ENCODE data around the gene DCPS.
"Not testable (repeated sequence)": the region's sequence is repeated elsewhere in the genome, so short reads cannot be mapped to it uniquely, and the experiment has no call there.

DCPS gene

GRCh38 chr11:126303623-126304456 is at the start of gene DCPS:
DCPS (plus strand) TSS chr11:126304060; CDS start chr11:126304081, 21 bp downstream.
- Histone ChIP-seq H3K4me1 (ENCODE audit: control insufficient read depth in 1 of 2, insufficient read depth in 2 of 2, low read length in 2 of 2) (peaks cover 7 to 9% of the 10 kb centered on the region in 2 donors), H3K27me3 (ENCODE audit: control insufficient read depth in 1 of 2, insufficient read depth in 2 of 2, low read length in 2 of 2) (no peaks in the 10 kb centered on the region), H3K9me3 (ENCODE audit: control insufficient read depth in 1 of 2, low read length in 2 of 2) (no peaks in the 10 kb centered on the region), H3K4me3 (ENCODE audit: low read depth in 1 of 2, low read length in 2 of 2) (peak within 1 kb of the TSS; percentile 94 to 98), H3K27ac (ENCODE audit: low read depth, low read length) (peak within 1 kb of the TSS; percentile 72), H3K9ac (ENCODE audit: low read depth in 1 of 2, low read length in 2 of 2) (peak within 1 kb of the TSS; percentile 68 to 95), H3K36me3 (ENCODE audit: control insufficient read depth in 1 of 2, insufficient read depth in 2 of 2, low read length in 2 of 2) (peaks cover 0 to 8% of the 10 kb centered on the region in 2 donors)

- Histone ChIP-seq H3K36me3 (ENCODE audit: control insufficient read depth in 1 of 2, insufficient read depth in 2 of 2, low read length in 2 of 2) (peaks cover 29 to 51% of the 10 kb centered on the region in 2 donors), H3K27ac (ENCODE audit: low read depth, low read length) (no peak overlapping the region), H3K4me1 (ENCODE audit: control insufficient read depth in 1 of 2, insufficient read depth in 2 of 2, low read length in 2 of 2) (no peaks in the 10 kb centered on the region), H3K9me3 (ENCODE audit: control insufficient read depth in 1 of 2, low read length in 2 of 2) (no peaks in the 10 kb centered on the region), H3K27me3 (ENCODE audit: control insufficient read depth in 1 of 2, insufficient read depth in 2 of 2, low read length in 2 of 2) (no peaks in the 10 kb centered on the region), H3K9ac (ENCODE audit: low read depth in 1 of 2, low read length in 2 of 2) (no peak overlapping the region), H3K4me3 (ENCODE audit: low read depth in 1 of 2, low read length in 2 of 2) (no peak overlapping the region)
Observed at GRCh38 chr11:126254819-126255218, 49.0 kb upstream of the DCPS start.

GRCh38 chr11:126255507-126255906 is 48.4 kb upstream of the DCPS start:
- not testable (repeated sequence) for H3K27me3 ChIP-seq (ENCODE audit: control insufficient read depth in 1 of 2, insufficient read depth in 2 of 2, low read length in 2 of 2); H3K4me3 ChIP-seq (ENCODE audit: low read depth in 1 of 2, low read length in 2 of 2); H3K9me3 ChIP-seq (ENCODE audit: control insufficient read depth in 1 of 2, low read length in 2 of 2); H3K27ac ChIP-seq (ENCODE audit: low read depth, low read length); H3K9ac ChIP-seq (ENCODE audit: low read depth in 1 of 2, low read length in 2 of 2); H3K4me1 ChIP-seq (ENCODE audit: control insufficient read depth in 1 of 2, insufficient read depth in 2 of 2, low read length in 2 of 2)
- H3K36me3 ChIP-seq (ENCODE audit: control insufficient read depth in 1 of 2, insufficient read depth in 2 of 2, low read length in 2 of 2) = peaks cover 29 to 51% of the 10 kb centered on the region in 2 donors

- no peak overlapping the region for H3K27ac ChIP-seq (ENCODE audit: low read depth, low read length)
- no peak overlapping the region for H3K4me3 ChIP-seq (ENCODE audit: low read depth in 1 of 2, low read length in 2 of 2)
- H3K9me3 ChIP-seq (ENCODE audit: control insufficient read depth in 1 of 2, low read length in 2 of 2) = no peaks in the 10 kb centered on the region
- H3K9ac ChIP-seq (ENCODE audit: low read depth in 1 of 2, low read length in 2 of 2) = no peak overlapping the region
- H3K27me3 ChIP-seq (ENCODE audit: control insufficient read depth in 1 of 2, insufficient read depth in 2 of 2, low read length in 2 of 2) = no peaks in the 10 kb centered on the region
- peaks cover 30 to 58% of the 10 kb centered on the region in 2 donors for H3K36me3 ChIP-seq (ENCODE audit: control insufficient read depth in 1 of 2, insufficient read depth in 2 of 2, low read length in 2 of 2)
- no peaks in the 10 kb centered on the region for H3K4me1 ChIP-seq (ENCODE audit: control insufficient read depth in 1 of 2, insufficient read depth in 2 of 2, low read length in 2 of 2)
Observed at GRCh38 chr11:126256216-126256615, 47.6 kb upstream of the DCPS start.

GRCh38 chr11:126257144-126257543 is 46.7 kb upstream of the DCPS start:
- H3K27ac ChIP-seq (ENCODE audit: low read depth, low read length) = no peak overlapping the region
- H3K36me3 ChIP-seq (ENCODE audit: control insufficient read depth in 1 of 2, insufficient read depth in 2 of 2, low read length in 2 of 2) = peaks cover 30 to 65% of the 10 kb centered on the region in 2 donors

GRCh38 chr11:126257764-126258163 is 46.1 kb upstream of the DCPS start:
- Histone ChIP-seq H3K27me3 (ENCODE audit: control insufficient read depth in 1 of 2, insufficient read depth in 2 of 2, low read length in 2 of 2) (no peaks in the 10 kb centered on the region), H3K9ac (ENCODE audit: low read depth in 1 of 2, low read length in 2 of 2) (no peak overlapping the region), H3K4me3 (ENCODE audit: low read depth in 1 of 2, low read length in 2 of 2) (no peak overlapping the region), H3K4me1 (ENCODE audit: control insufficient read depth in 1 of 2, insufficient read depth in 2 of 2, low read length in 2 of 2) (no peaks in the 10 kb centered on the region), H3K27ac (ENCODE audit: low read depth, low read length) (no peak overlapping the region), H3K9me3 (ENCODE audit: control insufficient read depth in 1 of 2, low read length in 2 of 2) (no peaks in the 10 kb centered on the region), H3K36me3 (ENCODE audit: control insufficient read depth in 1 of 2, insufficient read depth in 2 of 2, low read length in 2 of 2) (peaks cover 31 to 66% of the 10 kb centered on the region in 2 donors)

More at GRCh38 chr11:126257144-126257543, 46.7 kb upstream of the DCPS start:
- Histone ChIP-seq H3K4me1 (ENCODE audit: control insufficient read depth in 1 of 2, insufficient read depth in 2 of 2, low read length in 2 of 2) (no peaks in the 10 kb centered on the region), H3K9me3 (ENCODE audit: control insufficient read depth in 1 of 2, low read length in 2 of 2) (no peaks in the 10 kb centered on the region), H3K9ac (ENCODE audit: low read depth in 1 of 2, low read length in 2 of 2) (no peak overlapping the region), H3K4me3 (ENCODE audit: low read depth in 1 of 2, low read length in 2 of 2) (no peak overlapping the region), H3K27me3 (ENCODE audit: control insufficient read depth in 1 of 2, insufficient read depth in 2 of 2, low read length in 2 of 2) (no peaks in the 10 kb centered on the region)

GRCh38 chr11:126262216-126262615 is 41.6 kb upstream of the DCPS start:
- Histone ChIP-seq H3K27me3 (ENCODE audit: control insufficient read depth in 1 of 2, insufficient read depth in 2 of 2, low read length in 2 of 2) (no peaks in the 10 kb centered on the region), H3K9ac (ENCODE audit: low read depth in 1 of 2, low read length in 2 of 2) (no peak overlapping the region), H3K4me1 (ENCODE audit: control insufficient read depth in 1 of 2, insufficient read depth in 2 of 2, low read length in 2 of 2) (peaks cover 4 to 8% of the 10 kb centered on the region in 2 donors), H3K27ac (ENCODE audit: low read depth, low read length) (no peak overlapping the region), H3K9me3 (ENCODE audit: control insufficient read depth in 1 of 2, low read length in 2 of 2) (no peaks in the 10 kb centered on the region), H3K36me3 (ENCODE audit: control insufficient read depth in 1 of 2, insufficient read depth in 2 of 2, low read length in 2 of 2) (peaks cover 52 to 73% of the 10 kb centered on the region in 2 donors), H3K4me3 (ENCODE audit: low read depth in 1 of 2, low read length in 2 of 2) (no peak overlapping the region)

GRCh38 chr11:126263489-126263888 is 40.4 kb upstream of the DCPS start:
- no peak overlapping the region for H3K9ac ChIP-seq (ENCODE audit: low read depth in 1 of 2, low read length in 2 of 2)
- H3K36me3 ChIP-seq (ENCODE audit: control insufficient read depth in 1 of 2, insufficient read depth in 2 of 2, low read length in 2 of 2) = peaks cover 51 to 65% of the 10 kb centered on the region in 2 donors
- no peaks in the 10 kb centered on the region for H3K27me3 ChIP-seq (ENCODE audit: control insufficient read depth in 1 of 2, insufficient read depth in 2 of 2, low read length in 2 of 2)
- H3K9me3 ChIP-seq (ENCODE audit: control insufficient read depth in 1 of 2, low read length in 2 of 2) = no peaks in the 10 kb centered on the region
- H3K4me1 ChIP-seq (ENCODE audit: control insufficient read depth in 1 of 2, insufficient read depth in 2 of 2, low read length in 2 of 2) = peaks cover 12 to 16% of the 10 kb centered on the region in 2 donors
- no peak overlapping the region for H3K4me3 ChIP-seq (ENCODE audit: low read depth in 1 of 2, low read length in 2 of 2)
- no peak overlapping the region for H3K27ac ChIP-seq (ENCODE audit: low read depth, low read length)

GRCh38 chr11:126265811-126266210 is 38.0 kb upstream of the DCPS start:
- no peaks in the 10 kb centered on the region for H3K27me3 ChIP-seq (ENCODE audit: control insufficient read depth in 1 of 2, insufficient read depth in 2 of 2, low read length in 2 of 2)
- no peak overlapping the region for H3K4me3 ChIP-seq (ENCODE audit: low read depth in 1 of 2, low read length in 2 of 2)
- H3K36me3 ChIP-seq (ENCODE audit: control insufficient read depth in 1 of 2, insufficient read depth in 2 of 2, low read length in 2 of 2) = peaks cover 45 to 62% of the 10 kb centered on the region in 2 donors
- H3K9me3 ChIP-seq (ENCODE audit: control insufficient read depth in 1 of 2, low read length in 2 of 2) = no peaks in the 10 kb centered on the region
- peaks cover 16 to 18% of the 10 kb centered on the region in 2 donors for H3K4me1 ChIP-seq (ENCODE audit: control insufficient read depth in 1 of 2, insufficient read depth in 2 of 2, low read length in 2 of 2)
- no peak overlapping the region for H3K9ac ChIP-seq (ENCODE audit: low read depth in 1 of 2, low read length in 2 of 2)
- H3K27ac ChIP-seq (ENCODE audit: low read depth, low read length) = no peak overlapping the region

GRCh38 chr11:126267650-126268049 is 36.2 kb upstream of the DCPS start:
- Histone ChIP-seq H3K36me3 (ENCODE audit: control insufficient read depth in 1 of 2, insufficient read depth in 2 of 2, low read length in 2 of 2) (peaks cover 42 to 46% of the 10 kb centered on the region in 2 donors), H3K27ac (ENCODE audit: low read depth, low read length) (no peak overlapping the region), H3K9me3 (ENCODE audit: control insufficient read depth in 1 of 2, low read length in 2 of 2) (no peaks in the 10 kb centered on the region), H3K4me1 (ENCODE audit: control insufficient read depth in 1 of 2, insufficient read depth in 2 of 2, low read length in 2 of 2) (peaks cover 16 to 18% of the 10 kb centered on the region in 2 donors), H3K9ac (ENCODE audit: low read depth in 1 of 2, low read length in 2 of 2) (peak overlapping the region; percentile 56 to 87), H3K27me3 (ENCODE audit: control insufficient read depth in 1 of 2, insufficient read depth in 2 of 2, low read length in 2 of 2) (no peaks in the 10 kb centered on the region), H3K4me3 (ENCODE audit: low read depth in 1 of 2, low read length in 2 of 2) (peak overlapping the region; percentile 87 to 95)

Data from duodenal mucosa (tissue), 2 donors.